ENCODE results near the gene OLIG2. TPM values are rescaled to one million over a fixed set of nuclear protein-coding genes. Genes with fewer than 3 reads are reported as not detected.
A peak's percentile ranks its signal among the peaks of the same experiment; 100 is the strongest.

OLIG2 gene
- total RNA-seq, 4 donors from 2014 or later: not detected

GRCh38 chr21:32993894-32994293, 31.8 kb upstream of the OLIG2 start:
- TF ChIP-seq CTCF (IDR thresholded peaks at IDR 0.05): no peak
- no peak for TF ChIP-seq POLR2A (IDR thresholded peaks at IDR 0.05; ENCODE audit: low read depth)
- TF ChIP-seq POLR2AphosphoS5 (IDR thresholded peaks at IDR 0.05): no peak
- TF ChIP-seq EP300 (IDR thresholded peaks at IDR 0.05): no peak
- 84% methylated on average over 3 of the region's 3 CpGs for WGBS
- peaks cover 0 to 44% (median 0%) of the 10 kb centered on the region in 4 donors for H3K27me3 ChIP-seq
- peak; percentile 50 for DNase-seq (ENCODE audit: extremely low spot score)
- intact Hi-C loops (cut with DNase I): no loop called here
- no peak overlapping the region for H3K27ac ChIP-seq (replicated peaks in 1 of 4)
- no peaks in the 10 kb centered on the region for H3K4me1 ChIP-seq
- no peak overlapping the region for H3K4me3 ChIP-seq
- no peaks in the 10 kb centered on the region for H3K9me3 ChIP-seq
- no peaks in the 10 kb centered on the region for H3K36me3 ChIP-seq

- 49% methylated on average over 3 of the region's 3 CpGs for WGBS
- Histone ChIP-seq H3K27ac (replicated peaks in 1 of 4) (no peak overlapping the region), H3K4me3 (no peak overlapping the region), H3K36me3 (no peaks in the 10 kb centered on the region), H3K4me1 (no peaks in the 10 kb centered on the region), H3K9me3 (no peaks in the 10 kb centered on the region), H3K27me3 (peaks cover 0 to 44% (median 0%) of the 10 kb centered on the region in 4 donors)
- TF ChIP-seq CTCF (IDR thresholded peaks at IDR 0.05) (no peak), POLR2AphosphoS5 (IDR thresholded peaks at IDR 0.05) (no peak), POLR2A (IDR thresholded peaks at IDR 0.05; ENCODE audit: low read depth) (no peak), EP300 (IDR thresholded peaks at IDR 0.05) (no peak)
- no peak for DNase-seq (ENCODE audit: extremely low spot score)
- intact Hi-C loops (cut with DNase I): no loop called here
These were observed 31.4 kb upstream of the OLIG2 start for GRCh38 chr21:32994305-32994704.

GRCh38 chr21:33007747-33008146, 18.0 kb upstream of the OLIG2 start:
- intact Hi-C loops (cut with DNase I): no loop called here
- no peak overlapping the region for H3K27ac ChIP-seq (replicated peaks in 1 of 4)
- no peak for DNase-seq (ENCODE audit: extremely low spot score)
- WGBS: 77% methylated on average over 3 of the region's 3 CpGs
- H3K9me3 ChIP-seq: no peaks in the 10 kb centered on the region
- H3K4me3 ChIP-seq: no peak overlapping the region
- TF ChIP-seq CTCF (IDR thresholded peaks at IDR 0.05) (no peak), POLR2A (IDR thresholded peaks at IDR 0.05; ENCODE audit: low read depth) (no peak), EP300 (IDR thresholded peaks at IDR 0.05) (no peak), POLR2AphosphoS5 (IDR thresholded peaks at IDR 0.05) (no peak)
- no peaks in the 10 kb centered on the region for H3K4me1 ChIP-seq
- peaks cover 0 to 27% (median 0%) of the 10 kb centered on the region in 4 donors for H3K27me3 ChIP-seq
- H3K36me3 ChIP-seq: no peaks in the 10 kb centered on the region

GRCh38 chr21:33008333-33009051, 17.2 kb upstream of the OLIG2 start:
- WGBS: 63% methylated on average over 3 of the region's 3 CpGs
- DNase-seq (ENCODE audit: extremely low spot score): no peak
- H3K36me3 ChIP-seq: no peaks in the 10 kb centered on the region
- H3K4me3 ChIP-seq: no peak overlapping the region
- no peak for TF ChIP-seq EP300 (IDR thresholded peaks at IDR 0.05)
- TF ChIP-seq CTCF (IDR thresholded peaks at IDR 0.05): no peak
- TF ChIP-seq POLR2A (IDR thresholded peaks at IDR 0.05; ENCODE audit: low read depth): no peak
- TF ChIP-seq POLR2AphosphoS5 (IDR thresholded peaks at IDR 0.05): no peak
- intact Hi-C loops (cut with DNase I): no loop called here
- no peak overlapping the region for H3K27ac ChIP-seq (replicated peaks in 1 of 4)
- peaks cover 0 to 35% (median 0%) of the 10 kb centered on the region in 4 donors for H3K27me3 ChIP-seq
- H3K9me3 ChIP-seq: no peaks in the 10 kb centered on the region
- H3K4me1 ChIP-seq: no peaks in the 10 kb centered on the region

GRCh38 chr21:33010931-33011330, 14.8 kb upstream of the OLIG2 start:
- 94% methylated on average over 1 of the region's 1 CpG for WGBS
- TF ChIP-seq POLR2AphosphoS5 (IDR thresholded peaks at IDR 0.05): no peak
- TF ChIP-seq CTCF (IDR thresholded peaks at IDR 0.05): no peak
- no peak for TF ChIP-seq POLR2A (IDR thresholded peaks at IDR 0.05; ENCODE audit: low read depth)
- TF ChIP-seq EP300 (IDR thresholded peaks at IDR 0.05): no peak
- intact Hi-C loops (cut with DNase I): no loop called here
- H3K27me3 ChIP-seq: peaks cover 0 to 51% (median 0%) of the 10 kb centered on the region in 4 donors
- H3K4me3 ChIP-seq: no peak overlapping the region
- no peaks in the 10 kb centered on the region for H3K9me3 ChIP-seq
- no peaks in the 10 kb centered on the region for H3K4me1 ChIP-seq
- no peak for DNase-seq (ENCODE audit: extremely low spot score)
- no peaks in the 10 kb centered on the region for H3K36me3 ChIP-seq
- no peak overlapping the region for H3K27ac ChIP-seq (replicated peaks in 1 of 4)
